MCF 10A (cell line): Measurements from ENCODE around the gene EPB41L4A. TPM values are rescaled to one million over a fixed set of nuclear protein-coding genes. Genes with fewer than 3 reads are reported as not detected.

Experiments used
- BruUV-seq: library from RNA; stranded (reverse); fragments of 400-500 nt; replicated peaks from 2 replicates; lab custom pipeline; 2021; lab: Mats Ljungman, UMichigan
- CTCF ChIA-PET: fragments of 300-600 bp; sonication (Branson Sonifier 250); formaldehyde crosslinking; extraction: SDS; loops from one replicate; lab custom pipeline; 2021; ENCODE audit warnings: antibody characterized with exemption, inconsistent platforms; lab: Yijun Ruan, JAX
- POLR2A ChIA-PET: fragments of 300-600, 350-650 bp; sonication (Branson Sonifier 250); formaldehyde crosslinking; extraction: SDS; loops from one replicate; lab custom pipeline; 2020; ENCODE audit warnings: antibody characterized with exemption, inconsistent platforms; lab: Yijun Ruan, JAX
- DNase-seq: peaks from one replicate; pipeline ENCODE4 v3.0.0-alpha.2; 2018; ENCODE audit not compliant: unreplicated experiment
- H3K27ac Mint-ChIP-seq: one replicate; pipeline ENCODE4 v1.8.0; 2022; ENCODE audit warnings: mild to moderate bottlenecking, low read depth, mixed read lengths; ENCODE audit not compliant: unreplicated experiment
- H3K27me3 Mint-ChIP-seq: one replicate; pipeline ENCODE4 v1.8.0; 2022; ENCODE audit warnings: mixed read lengths; ENCODE audit not compliant: insufficient read depth, unreplicated experiment
- H3K36me3 Mint-ChIP-seq: one replicate; pipeline ENCODE4 v1.8.0; 2022; ENCODE audit warnings: mild to moderate bottlenecking, moderate library complexity, mixed read lengths; ENCODE audit not compliant: insufficient read depth, unreplicated experiment
- H3K4me1 Mint-ChIP-seq: one replicate; pipeline ENCODE4 v1.8.0; 2022; ENCODE audit warnings: mixed read lengths; ENCODE audit not compliant: insufficient read depth, unreplicated experiment
- H3K4me3 Mint-ChIP-seq: one replicate; pipeline ENCODE4 v1.8.0; 2022; ENCODE audit warnings: mild to moderate bottlenecking, moderate library complexity, mixed read lengths; ENCODE audit not compliant: unreplicated experiment
- H3K9me3 Mint-ChIP-seq: one replicate; pipeline ENCODE4 v1.8.0; 2022; ENCODE audit warnings: mixed read lengths; ENCODE audit not compliant: unreplicated experiment
- intact Hi-C: fragments of 100-400 bp; cut with micrococcal nuclease; formaldehyde crosslinking; loops from 2 replicates; pipeline ENCODE4 v1.14.1; 2022
- total RNA-seq: library from RNA; stranded (reverse); gene quantifications from 2 replicates; pipeline ENCODE4 v1.2.3, GENCODE V29; 2022
- TF ChIP-seq, protein P1 (sequence below): fragments of 200-600 bp; IDR thresholded peaks from one replicate; pipeline ENCODE4 v1.8.0; 2022; ENCODE audit warnings: antibody characterized with exemption, mild to moderate bottlenecking; ENCODE audit not compliant: unreplicated experiment

The EPB41L4A gene
- total RNA-seq, 1 experiment from 2014 or later, result 12.4 TPM

GRCh38 chr5:112348915-112349314 lies 70.2 kb downstream of the EPB41L4A start:
- H3K9me3 Mint-ChIP-seq, result no peaks in the 10 kb centered on the region
- no peaks in the 10 kb centered on the region for H3K27me3 Mint-ChIP-seq
- no peaks in the 10 kb centered on the region for H3K4me1 Mint-ChIP-seq
- DNase-seq, result no peak
- H3K36me3 Mint-ChIP-seq, result peaks cover 5% of the 10 kb centered on the region
- CTCF ChIA-PET, result interaction anchor here (1.3 kb wide), 1 partner anchor 11 kb away, joined by 3 read pairs; no protein-coding TSS in a partner anchor
- intact Hi-C loops, result no loop called here
- TF ChIP-seq, protein P1, sequence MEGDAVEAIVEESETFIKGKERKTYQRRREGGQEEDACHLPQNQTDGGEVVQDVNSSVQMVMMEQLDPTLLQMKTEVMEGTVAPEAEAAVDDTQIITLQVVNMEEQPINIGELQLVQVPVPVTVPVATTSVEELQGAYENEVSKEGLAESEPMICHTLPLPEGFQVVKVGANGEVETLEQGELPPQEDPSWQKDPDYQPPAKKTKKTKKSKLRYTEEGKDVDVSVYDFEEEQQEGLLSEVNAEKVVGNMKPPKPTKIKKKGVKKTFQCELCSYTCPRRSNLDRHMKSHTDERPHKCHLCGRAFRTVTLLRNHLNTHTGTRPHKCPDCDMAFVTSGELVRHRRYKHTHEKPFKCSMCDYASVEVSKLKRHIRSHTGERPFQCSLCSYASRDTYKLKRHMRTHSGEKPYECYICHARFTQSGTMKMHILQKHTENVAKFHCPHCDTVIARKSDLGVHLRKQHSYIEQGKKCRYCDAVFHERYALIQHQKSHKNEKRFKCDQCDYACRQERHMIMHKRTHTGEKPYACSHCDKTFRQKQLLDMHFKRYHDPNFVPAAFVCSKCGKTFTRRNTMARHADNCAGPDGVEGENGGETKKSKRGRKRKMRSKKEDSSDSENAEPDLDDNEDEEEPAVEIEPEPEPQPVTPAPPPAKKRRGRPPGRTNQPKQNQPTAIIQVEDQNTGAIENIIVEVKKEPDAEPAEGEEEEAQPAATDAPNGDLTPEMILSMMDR, result no peak
- POLR2A ChIA-PET, result no interaction called here
- no TSS peak for BruUV-seq
- no peak overlapping the region for H3K4me3 Mint-ChIP-seq
- no peak overlapping the region for H3K27ac Mint-ChIP-seq

DNA sequence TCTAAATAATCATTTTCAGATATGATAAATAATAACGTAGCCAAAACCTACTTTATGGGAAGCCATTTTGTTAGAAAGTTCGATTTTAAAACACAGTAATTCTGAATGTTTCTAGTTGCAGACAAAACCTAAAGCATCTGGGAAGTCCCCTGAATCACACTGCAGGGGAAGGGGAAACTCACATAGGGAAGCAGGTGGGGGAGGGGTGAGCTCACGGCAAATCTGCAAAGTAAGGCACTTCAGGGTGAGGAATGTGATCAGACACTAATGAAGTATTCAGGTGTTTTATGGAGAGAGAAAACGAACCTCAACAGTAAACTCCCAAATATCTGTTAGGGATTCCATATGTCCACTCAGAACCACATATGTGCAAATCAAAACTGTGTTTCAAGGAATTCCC lies 70.7 kb downstream of the EPB41L4A start:
- peaks cover 5% of the 10 kb centered on the region for H3K36me3 Mint-ChIP-seq

DNA sequence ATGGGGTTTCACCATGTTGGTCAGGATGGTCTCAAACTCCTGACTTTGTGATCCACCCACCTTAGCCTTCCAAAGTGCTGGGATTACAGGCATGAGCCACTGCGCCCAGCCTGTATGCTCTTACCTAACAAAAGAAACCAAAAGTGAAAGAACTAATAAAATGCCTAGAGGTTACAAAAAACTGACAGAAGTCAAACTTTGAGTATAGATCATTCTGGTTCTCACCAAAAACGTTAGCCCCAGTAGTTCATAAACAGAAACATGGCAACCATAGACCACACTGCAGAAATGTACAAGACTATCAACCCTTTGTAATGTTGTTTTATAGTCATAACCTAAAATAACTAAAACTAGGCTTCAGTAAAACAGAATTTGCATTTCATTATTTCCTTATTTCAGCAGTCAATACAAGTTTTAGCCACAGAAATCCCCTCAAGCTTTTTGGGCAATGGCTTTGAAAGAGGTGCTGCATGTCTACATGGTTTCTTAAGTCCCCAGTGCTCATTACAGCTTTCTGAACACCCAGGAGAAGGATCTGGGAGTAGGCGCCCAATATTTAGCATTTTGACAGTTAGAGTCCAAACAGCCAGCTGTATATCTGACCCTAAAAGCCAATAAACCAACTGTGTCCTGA lies 72.5 kb downstream of the EPB41L4A start:
- BruUV-seq, result no TSS peak
- CTCF ChIA-PET, result interaction anchor here (0.6 to 1.1 kb wide), 2 partner anchors 37 to 171 kb away, joined by 3 read pairs; no protein-coding TSS in a partner anchor
- Mint-ChIP-seq H3K4me1 (no peaks in the 10 kb centered on the region), H3K27me3 (no peaks in the 10 kb centered on the region), H3K27ac (no peak overlapping the region), H3K4me3 (no peak overlapping the region), H3K9me3 (no peaks in the 10 kb centered on the region), H3K36me3 (peaks cover 5% of the 10 kb centered on the region)
- no peak for DNase-seq
- intact Hi-C loops, result no loop called here
- TF ChIP-seq, protein P1, result no peak
- POLR2A ChIA-PET, result no interaction called here

More for the DNA sequence above, 70.7 kb downstream of the EPB41L4A start:
- Mint-ChIP-seq H3K4me1 (no peaks in the 10 kb centered on the region), H3K4me3 (no peak overlapping the region), H3K27ac (no peak overlapping the region), H3K27me3 (no peaks in the 10 kb centered on the region), H3K9me3 (no peaks in the 10 kb centered on the region)
- no peak for DNase-seq
- intact Hi-C loops, result no loop called here
- no TSS peak for BruUV-seq
- POLR2A ChIA-PET, result interaction anchor here (0.6 kb wide), 1 partner anchor 192 kb away, joined by 3 read pairs; no protein-coding TSS in a partner anchor
- TF ChIP-seq, protein P1, result no peak
- CTCF ChIA-PET, result interaction anchor here (1.3 kb wide), 1 partner anchor 10 kb away, joined by 3 read pairs; no protein-coding TSS in a partner anchor

GRCh38 chr5:112344540-112344939 lies 74.5 kb downstream of the EPB41L4A start:
- H3K9me3 Mint-ChIP-seq, result no peaks in the 10 kb centered on the region
- no peak overlapping the region for H3K27ac Mint-ChIP-seq
- H3K36me3 Mint-ChIP-seq, result peaks cover 5% of the 10 kb centered on the region
- H3K27me3 Mint-ChIP-seq, result no peaks in the 10 kb centered on the region
- no peak for DNase-seq
- no peak overlapping the region for H3K4me3 Mint-ChIP-seq
- TF ChIP-seq, protein P1, result no peak
- ChIA-PET POLR2A (no interaction called here), CTCF (no interaction called here)
- BruUV-seq, result no TSS peak
- H3K4me1 Mint-ChIP-seq, result peaks cover 4% of the 10 kb centered on the region
- intact Hi-C loops, result no loop called here
